Inflammatory macrophage treated with lipopolysaccharide for 1 hour (primary cell): ENCODE data around the gene ASB9.
A peak's percentile ranks its signal among the peaks of the same experiment; 100 is the strongest.

Source experiments
- DNase-seq, 2 donors: peaks; one replicate each; pipeline ENCODE4 v3.0.0-alpha.2; 2020 to 2022

The ASB9 gene

GRCh38 chrX:15240414-15240813 is 29.5 kb downstream of the ASB9 start:
- no peak for DNase-seq

- no peak for DNase-seq
Observed at GRCh38 chrX:15236146-15236545, 33.7 kb downstream of the ASB9 start.

DNA sequence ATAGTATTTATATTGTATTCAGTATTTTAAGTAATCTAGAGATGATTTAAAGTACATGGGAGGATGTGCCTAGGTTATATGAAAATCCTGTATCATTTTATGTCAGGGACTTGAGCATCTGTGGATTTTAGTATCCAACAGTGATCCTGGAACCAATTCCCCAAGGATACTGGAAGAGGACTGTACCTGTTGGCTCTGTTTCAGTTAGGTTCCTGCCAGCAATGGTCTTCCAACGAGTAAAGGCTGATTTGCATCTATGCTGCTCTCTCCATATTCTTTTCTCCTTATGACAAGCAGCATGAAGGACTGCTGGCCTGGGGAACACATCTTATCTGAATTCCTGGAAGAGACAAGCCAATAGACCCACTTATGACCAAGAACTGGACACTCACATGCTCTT is 34.9 kb downstream of the ASB9 start:
- no peak for DNase-seq

- DNase-seq, result no peak
Observed at GRCh38 chrX:15233416-15234015, 36.4 kb downstream of the ASB9 start.

DNA sequence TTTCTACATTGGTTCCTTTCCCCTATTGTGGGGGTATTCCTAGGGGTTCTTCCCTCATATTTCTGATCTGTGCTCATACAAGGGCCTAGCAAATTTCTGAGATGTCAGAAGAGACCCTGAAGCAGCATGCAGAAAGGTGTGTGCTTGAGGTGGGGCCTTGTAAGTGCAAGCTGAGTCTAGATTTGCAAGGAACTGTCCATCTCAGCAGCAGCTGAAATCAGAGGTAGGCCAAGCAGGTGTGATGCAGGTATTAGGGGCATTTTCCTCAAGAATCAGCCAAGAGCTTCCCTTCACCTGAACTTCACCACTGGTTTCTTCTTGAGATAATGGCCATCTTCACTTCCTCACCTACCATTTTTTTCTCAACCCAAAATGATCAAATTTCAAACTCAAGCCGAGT is 45.1 kb downstream of the ASB9 start:
- no peak for DNase-seq

DNA sequence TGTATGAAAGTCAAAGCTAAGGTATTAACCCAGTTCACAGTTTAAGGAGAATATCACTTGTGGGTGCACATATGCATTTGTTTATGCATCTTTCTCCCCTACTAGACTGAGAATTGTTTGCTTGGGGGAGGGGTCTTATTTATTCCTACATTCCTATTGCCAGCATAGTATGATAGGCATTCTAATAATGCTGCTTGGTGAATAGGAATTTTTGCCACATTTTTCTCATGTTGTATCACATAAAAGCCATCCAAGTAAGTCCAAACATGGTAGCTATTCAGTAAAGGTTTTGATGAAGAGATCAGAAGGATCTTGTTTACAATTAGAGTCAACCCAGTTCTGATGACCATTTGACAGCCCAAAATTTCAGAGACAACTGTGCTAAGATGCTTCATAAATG is 48.6 kb downstream of the ASB9 start:
- no peak for DNase-seq

DNA sequence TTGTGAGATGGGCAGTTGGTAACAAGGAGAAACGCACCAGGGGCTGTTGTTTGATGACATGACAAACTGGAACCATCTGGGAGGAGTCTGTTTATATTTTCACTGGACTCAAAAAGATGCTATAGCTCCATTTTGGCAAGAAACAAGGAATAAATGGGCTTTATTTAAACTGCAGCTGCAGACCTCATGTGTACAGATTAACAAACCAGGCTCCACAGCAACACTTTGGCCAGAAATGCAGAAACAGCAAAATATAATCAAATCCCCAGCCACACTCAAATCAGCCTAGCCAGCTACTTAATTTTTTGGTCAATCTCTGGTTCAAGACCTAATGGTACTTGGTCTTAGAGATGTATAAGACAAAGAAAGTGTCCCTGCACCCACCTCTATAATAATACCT is 52.7 kb downstream of the ASB9 start:
- DNase-seq, result no peak

DNA sequence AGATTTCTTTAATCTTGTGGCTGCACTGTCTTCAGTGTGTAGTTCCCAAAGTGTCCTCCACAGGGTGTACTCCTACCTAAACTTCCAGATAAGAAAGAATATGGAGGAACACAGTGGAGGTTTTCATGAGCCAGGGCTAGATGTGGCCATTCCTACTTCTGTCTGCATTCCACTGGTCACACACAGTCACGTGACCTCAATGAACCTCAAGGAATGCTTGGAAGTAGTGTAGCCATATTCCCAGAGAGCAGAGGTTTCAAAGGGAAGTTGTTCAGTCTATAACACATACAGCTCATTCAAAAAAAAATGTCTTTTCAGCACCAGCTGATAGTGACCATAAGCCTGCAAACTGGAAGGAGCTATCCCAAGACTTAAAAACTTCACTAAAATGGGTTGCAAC is 53.6 kb downstream of the ASB9 start:
- DNase-seq, result no peak

GRCh38 chrX:15215366-15215765 is 54.5 kb downstream of the ASB9 start:
- no peak for DNase-seq

DNA sequence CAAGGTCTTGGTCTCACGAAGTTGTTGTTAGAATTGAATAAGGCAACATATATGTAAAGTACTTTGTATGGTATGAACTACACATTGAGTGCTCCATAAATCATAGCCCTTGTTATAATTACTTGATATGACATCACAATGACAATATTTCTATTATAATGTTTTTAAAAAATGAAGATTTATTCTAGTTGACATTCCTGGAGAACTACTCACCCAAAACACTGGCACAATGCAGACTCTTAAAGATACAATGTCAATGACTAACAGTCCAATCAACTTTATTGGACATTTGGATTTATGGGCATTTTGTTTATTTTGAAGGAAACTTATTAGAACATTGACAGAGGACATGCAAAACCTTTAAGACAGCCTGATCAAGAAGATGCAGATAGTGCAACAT is 55.3 kb downstream of the ASB9 start:
- no peak for DNase-seq

DNA sequence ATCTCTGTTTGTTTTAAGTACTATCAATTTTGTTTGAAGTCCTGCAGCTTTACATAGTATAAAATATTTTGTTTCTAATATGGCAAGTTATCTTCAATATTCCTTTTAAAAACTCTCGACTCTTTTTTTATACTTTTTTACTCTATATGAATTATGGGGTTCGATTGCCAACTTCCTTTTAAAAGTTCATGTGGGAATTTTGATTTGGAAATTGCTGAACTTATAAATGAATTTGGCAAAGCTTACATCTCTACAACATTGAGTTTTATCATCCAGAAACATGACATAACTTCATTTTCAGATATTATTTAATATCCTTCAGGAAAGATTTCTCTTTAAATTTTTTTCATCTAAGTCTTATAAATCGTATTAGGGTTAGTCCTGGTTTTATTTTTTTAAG is 60.8 kb downstream of the ASB9 start:
- DNase-seq, result no peak

DNA sequence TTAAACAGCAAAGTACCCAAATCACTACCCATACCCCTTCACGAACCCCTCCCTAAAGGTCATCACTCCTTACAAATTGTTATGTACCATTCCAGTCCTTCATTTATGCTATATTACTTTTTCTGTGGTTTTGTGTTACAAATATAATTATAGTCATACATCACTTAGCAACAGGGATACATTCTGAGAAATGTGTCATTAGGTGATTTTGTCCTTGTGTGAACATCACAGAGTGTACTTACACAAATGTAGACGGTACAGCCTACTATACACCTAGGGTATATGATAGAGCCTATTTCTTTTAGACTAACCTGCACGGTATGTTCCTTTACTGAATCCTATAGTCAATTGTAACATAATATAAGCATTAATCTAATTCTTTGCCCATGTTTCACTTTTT is 61.9 kb downstream of the ASB9 start:
- no peak for DNase-seq

GRCh38 chrX:15207384-15207783 is 62.5 kb downstream of the ASB9 start:
- DNase-seq, result no peak

- DNase-seq, result no peak
Observed at GRCh38 chrX:15206306-15206705, 63.6 kb downstream of the ASB9 start.

GRCh38 chrX:15204130-15204751 is 65.6 kb downstream of the ASB9 start:
- DNase-seq, result no peak

DNA sequence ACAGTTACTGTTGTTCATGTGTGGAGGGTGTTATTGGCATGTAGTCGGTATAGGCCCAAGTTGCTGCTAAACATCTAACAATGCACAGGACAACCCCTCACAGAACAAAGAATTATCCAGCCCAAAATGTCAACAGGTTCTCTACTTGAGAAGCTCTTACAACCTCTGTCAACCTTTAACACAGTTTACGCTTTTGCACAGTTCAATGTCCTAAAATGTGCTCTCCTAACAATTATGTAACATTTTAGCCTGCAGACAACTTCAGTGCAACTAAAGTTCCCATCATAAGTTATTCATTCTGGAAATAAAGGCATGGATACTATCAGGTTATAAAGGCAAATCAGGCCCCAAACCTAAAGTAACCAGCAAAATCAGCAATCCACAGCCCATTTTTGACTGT is 66.2 kb downstream of the ASB9 start:
- DNase-seq, result no peak

DNA sequence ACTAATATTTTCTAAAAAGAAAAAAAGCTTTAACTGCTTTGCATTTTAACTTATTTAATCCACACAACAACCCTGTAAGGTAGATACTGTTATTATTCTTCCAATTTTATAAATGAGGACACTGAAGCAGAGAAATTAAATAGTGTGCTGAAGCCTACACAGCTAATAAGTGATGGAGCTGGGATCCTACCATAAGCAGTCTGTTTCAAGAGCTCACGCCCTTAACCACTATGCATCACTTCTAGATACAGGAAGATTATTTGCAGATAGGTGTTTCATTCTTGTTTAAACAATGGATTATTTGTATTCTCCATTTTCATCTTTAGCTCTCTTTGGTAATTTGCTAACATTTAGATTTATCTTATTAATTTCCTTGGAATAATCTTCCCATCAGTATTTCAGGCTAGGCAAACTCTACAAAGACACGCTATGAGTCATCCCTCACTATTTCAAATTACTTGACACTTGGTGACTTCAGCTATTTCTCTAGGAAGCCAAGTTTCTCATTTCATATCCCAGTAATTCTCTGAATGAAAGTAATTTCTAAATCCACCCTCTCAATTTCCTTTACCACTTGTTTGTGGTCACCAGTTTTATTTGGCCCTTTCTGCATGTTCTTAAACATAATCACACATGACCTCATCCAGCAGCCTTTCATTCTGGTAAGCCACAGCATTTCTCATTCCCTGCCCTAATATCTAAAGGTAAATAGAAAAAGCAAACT is 67.3 kb downstream of the ASB9 start:
- DNase-seq, result peak in 1 of 2 donors; percentile 1

DNA sequence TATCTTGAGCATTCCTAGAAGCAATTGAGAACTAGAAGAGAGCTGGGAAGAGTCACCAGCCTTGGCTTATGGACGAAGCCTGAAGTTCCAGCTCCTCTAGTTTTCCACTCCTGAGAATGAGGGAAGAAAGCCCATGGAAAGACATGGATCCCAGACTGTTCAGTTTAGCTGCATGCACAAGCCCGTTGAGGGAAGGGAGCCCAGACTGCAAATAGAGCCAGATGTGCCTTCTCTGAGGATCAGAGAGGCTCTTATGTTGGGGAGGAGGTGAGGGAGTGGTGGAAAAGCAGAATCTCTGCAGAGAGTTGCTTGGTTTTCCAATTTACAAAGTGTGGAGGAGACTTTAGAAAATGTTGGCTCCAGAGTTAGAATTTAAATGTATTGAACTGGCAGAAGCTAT is 69.0 kb downstream of the ASB9 start:
- no peak for DNase-seq

GRCh38 chrX:15198608-15199202 is 71.2 kb downstream of the ASB9 start:
- peak in 1 of 2 donors; percentile 7 for DNase-seq

GRCh38 chrX:15194146-15194545 is 75.7 kb downstream of the ASB9 start:
- DNase-seq, result no peak
